ENCODE data around the gene CHSY1. TPM values are rescaled to one million over a fixed set of nuclear protein-coding genes. Genes with fewer than 3 reads are reported as not detected.

Gene CHSY1
- total RNA-seq, 1 donor from 2014 or later: 43.0 TPM

GRCh38 chr15:101250341-101250831 is 1.5 kb downstream of the CHSY1 start:
- Mint-ChIP-seq H3K27ac (peak overlapping the region; percentile 89), H3K27me3 (peaks cover 5% of the 10 kb centered on the region)
- TF ChIP-seq CTCF (conservative IDR thresholded peaks at IDR 0.05): no peak

GRCh38 chr15:101248274-101248673 is 3.6 kb downstream of the CHSY1 start:
- TF ChIP-seq CTCF (conservative IDR thresholded peaks at IDR 0.05): no peak
- peak overlapping the region; percentile 34 for H3K4me3 Mint-ChIP-seq
- no peak overlapping the region for H3K27ac Mint-ChIP-seq
- no peak for DNase-seq (ENCODE audit: extremely low spot score, unreplicated experiment)
- H3K36me3 Mint-ChIP-seq: peaks cover 20% of the 10 kb centered on the region
- H3K4me1 Mint-ChIP-seq (ENCODE audit: unreplicated experiment): peaks cover 70% of the 10 kb centered on the region
- peaks cover 4% of the 10 kb centered on the region for H3K27me3 Mint-ChIP-seq
- no peaks in the 10 kb centered on the region for H3K9me3 Mint-ChIP-seq

More at GRCh38 chr15:101250341-101250831, 1.5 kb downstream of the CHSY1 start:
- no peak for DNase-seq (ENCODE audit: extremely low spot score, unreplicated experiment)
- H3K36me3 Mint-ChIP-seq: peaks cover 9% of the 10 kb centered on the region
- no peaks in the 10 kb centered on the region for H3K9me3 Mint-ChIP-seq
- H3K4me1 Mint-ChIP-seq (ENCODE audit: unreplicated experiment): peaks cover 57% of the 10 kb centered on the region
- peak overlapping the region; percentile 96 for H3K4me3 Mint-ChIP-seq

GRCh38 chr15:101246824-101247745 is 4.8 kb downstream of the CHSY1 start:
- no peak for DNase-seq (ENCODE audit: extremely low spot score, unreplicated experiment)
- Mint-ChIP-seq H3K36me3 (peaks cover 20% of the 10 kb centered on the region), H3K27ac (peak overlapping the region; percentile 17), H3K4me1 (ENCODE audit: unreplicated experiment) (peaks cover 68% of the 10 kb centered on the region), H3K27me3 (no peaks in the 10 kb centered on the region), H3K4me3 (no peak overlapping the region), H3K9me3 (no peaks in the 10 kb centered on the region)
- TF ChIP-seq CTCF (conservative IDR thresholded peaks at IDR 0.05): no peak

- Mint-ChIP-seq H3K27ac (no peak overlapping the region), H3K36me3 (peaks cover 20% of the 10 kb centered on the region), H3K4me3 (no peak overlapping the region), H3K9me3 (no peaks in the 10 kb centered on the region), H3K27me3 (no peaks in the 10 kb centered on the region), H3K4me1 (ENCODE audit: unreplicated experiment) (peaks cover 68% of the 10 kb centered on the region)
- no peak for TF ChIP-seq CTCF (conservative IDR thresholded peaks at IDR 0.05)
- DNase-seq (ENCODE audit: extremely low spot score, unreplicated experiment): no peak
Observed at GRCh38 chr15:101246391-101246790, 5.5 kb downstream of the CHSY1 start.

GRCh38 chr15:101244889-101245668 is 6.8 kb downstream of the CHSY1 start:
- H3K4me3 Mint-ChIP-seq: peak overlapping the region; percentile 2
- H3K27ac Mint-ChIP-seq: no peak overlapping the region
- no peaks in the 10 kb centered on the region for H3K9me3 Mint-ChIP-seq
- H3K27me3 Mint-ChIP-seq: no peaks in the 10 kb centered on the region
- H3K4me1 Mint-ChIP-seq (ENCODE audit: unreplicated experiment): peaks cover 65% of the 10 kb centered on the region
- H3K36me3 Mint-ChIP-seq: peaks cover 20% of the 10 kb centered on the region
- no peak for TF ChIP-seq CTCF (conservative IDR thresholded peaks at IDR 0.05)
- no peak for DNase-seq (ENCODE audit: extremely low spot score, unreplicated experiment)
